WTC11 (cell line): ENCODE results near the gene ROBO1. TPM values are rescaled to one million over a fixed set of nuclear protein-coding genes. Genes with fewer than 3 reads are reported as not detected.

Source experiments
- ATAC-seq: fragments of 200-7000 bp; cut with Tn5 transposase; 2 replicates; pipeline ENCODE4 v1.10.0; 2021; ENCODE audit warnings: mild to moderate bottlenecking, moderate library complexity
- CTCF ChIA-PET: fragments of 300-600 bp; sonication (Branson Sonifier 250); formaldehyde crosslinking; loops from one replicate; lab custom pipeline; 2021; ENCODE audit warnings: antibody characterized with exemption; lab: Charles Lee
- POLR2A ChIA-PET: fragments of 350-600 bp; sonication (Branson Sonifier 250); formaldehyde crosslinking; loops from one replicate; lab custom pipeline; 2021; ENCODE audit warnings: antibody characterized with exemption; lab: Charles Lee
- DNase-seq: peaks from one replicate; pipeline ENCODE4 v3.0.0; 2021; ENCODE audit warnings: low spot score
- H3K27ac Mint-ChIP-seq: 2 replicates; pipeline ENCODE4 v1.8.0; 2021; ENCODE audit warnings: mixed read lengths
- H3K27me3 Mint-ChIP-seq: 2 replicates; pipeline ENCODE4 v1.8.0; 2021; ENCODE audit warnings: low read depth, mild to moderate bottlenecking, moderate library complexity, mixed read lengths
- H3K36me3 Mint-ChIP-seq: 2 replicates; pipeline ENCODE4 v1.8.0; 2021; ENCODE audit warnings: mixed read lengths
- H3K4me1 Mint-ChIP-seq: 2 replicates; pipeline ENCODE4 v1.8.0; 2022; ENCODE audit warnings: mixed read lengths
- H3K4me3 Mint-ChIP-seq: 2 replicates; pipeline ENCODE4 v1.8.0; 2021; ENCODE audit warnings: mild to moderate bottlenecking, moderate library complexity, mixed read lengths
- H3K9me3 Mint-ChIP-seq: 2 replicates; pipeline ENCODE4 v1.8.0; 2021; ENCODE audit warnings: mixed read lengths
- EMX1 ChIP-seq: fragments of 250-450 bp; sonication (Bioruptor Pico); IDR thresholded peaks from 2 replicates; pipeline ENCODE4 v1.8.0; 2021; ENCODE audit warnings: mild to moderate bottlenecking
- FOXJ3 ChIP-seq: sonication (generic); formaldehyde crosslinking; IDR thresholded peaks from 2 replicates; pipeline ENCODE4 v1.9.0; 2021; ENCODE audit warnings: missing genetic modification reagents, mild to moderate bottlenecking, borderline replicate concordance
- MYBL2 ChIP-seq: sonication (generic); formaldehyde crosslinking; IDR thresholded peaks from 2 replicates; pipeline ENCODE4 v1.8.1; 2023; ENCODE audit warnings: mild to moderate bottlenecking, moderate library complexity, missing genetic modification reagents
- NFE2L1 ChIP-seq: sonication (generic); formaldehyde crosslinking; IDR thresholded peaks from 2 replicates; pipeline ENCODE4 v1.8.1; 2023; ENCODE audit warnings: missing genetic modification reagents
- SOX15 ChIP-seq: fragments of 250-450 bp; sonication (Bioruptor Pico); IDR thresholded peaks from 2 replicates; pipeline ENCODE4 v1.9.0; 2021; ENCODE audit warnings: mild to moderate bottlenecking
- TEAD1 ChIP-seq: sonication (generic); formaldehyde crosslinking; IDR thresholded peaks from 2 replicates; pipeline ENCODE4 v1.8.0; 2022; ENCODE audit warnings: mild to moderate bottlenecking, missing genetic modification reagents
- ZNF396 ChIP-seq: fragments of 250-450 bp; sonication (Bioruptor Pico); IDR thresholded peaks from 2 replicates; pipeline ENCODE4 v1.8.0; 2021; ENCODE audit warnings: mild to moderate bottlenecking, moderate library complexity, borderline replicate concordance
- ZNF416 ChIP-seq: fragments of 250-450 bp; sonication (Bioruptor Pico); IDR thresholded peaks from 2 replicates; pipeline ENCODE4 v1.9.0; 2021; ENCODE audit warnings: mild to moderate bottlenecking, inconsistent platforms
- total RNA-seq: library from RNA; stranded (reverse); gene quantifications from 3 replicates; pipeline ENCODE4 v1.2.3, GENCODE V29; 2021
- TF ChIP-seq, protein P1 (sequence below): sonication (generic); formaldehyde crosslinking; IDR thresholded peaks from 2 replicates; pipeline ENCODE4 v1.8.0; 2022; ENCODE audit warnings: missing genetic modification reagents
- TF ChIP-seq, protein P2 (sequence below): fragments of 250-450 bp; sonication (Bioruptor Pico); conservative IDR thresholded peaks from 2 replicates; pipeline ENCODE4 v1.9.0; 2021; ENCODE audit warnings: mild to moderate bottlenecking
- TF ChIP-seq, protein P3 (sequence below): fragments of 250-450 bp; sonication (Bioruptor Pico); IDR thresholded peaks from 2 replicates; pipeline ENCODE4 v2.1.2; 2022; ENCODE audit warnings: mild to moderate bottlenecking, moderate library complexity
- TF ChIP-seq, protein P4 (sequence below): sonication (generic); formaldehyde crosslinking; IDR thresholded peaks from 2 replicates; pipeline ENCODE4 v1.8.0; 2023; ENCODE audit warnings: missing genetic modification reagents, mild to moderate bottlenecking, borderline replicate concordance
- TF ChIP-seq, protein P5 (sequence below): fragments of 250-450 bp; sonication (Bioruptor Pico); IDR thresholded peaks from 2 replicates; pipeline ENCODE4 v1.9.0; 2021; ENCODE audit warnings: moderate library complexity, mild to moderate bottlenecking, inconsistent platforms, borderline replicate concordance
- TF ChIP-seq, protein P6 (sequence below): sonication (generic); formaldehyde crosslinking; IDR thresholded peaks from 2 replicates; pipeline ENCODE4 v1.8.1; 2023; ENCODE audit warnings: mild to moderate bottlenecking, missing genetic modification reagents, borderline replicate concordance
- TF ChIP-seq, protein P7 (sequence below): sonication (generic); formaldehyde crosslinking; IDR thresholded peaks from 2 replicates; pipeline ENCODE4 v1.8.1; 2022; ENCODE audit warnings: low read depth, mild to moderate bottlenecking, moderate library complexity, missing genetic modification reagents, borderline replicate concordance

Gene ROBO1
- total RNA-seq, 1 experiment from 2014 or later: 90.9 TPM

DNA sequence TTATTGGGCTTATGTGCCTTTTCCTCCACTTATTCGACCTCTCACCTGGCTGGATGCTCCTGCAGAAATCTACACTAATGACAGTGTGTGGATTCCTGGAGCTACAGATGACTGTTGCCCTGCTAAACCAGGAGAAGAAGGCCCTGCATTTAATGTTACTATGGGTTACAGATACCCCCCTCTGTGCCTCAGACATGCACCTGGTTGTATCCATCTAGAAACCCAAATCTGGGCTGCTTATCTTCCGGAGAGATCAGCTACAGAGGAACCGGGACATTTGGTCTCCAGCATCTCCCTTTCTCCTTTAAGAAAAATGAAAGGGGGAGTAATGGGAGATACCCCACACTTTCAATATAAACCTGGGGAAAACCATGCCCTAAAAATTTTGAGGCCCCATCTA lies 710.0 kb downstream of the ROBO1 start (continued):
- no peak for TF ChIP-seq TEAD1 (CRISPR knock-in tag)
- TF ChIP-seq, protein P1, sequence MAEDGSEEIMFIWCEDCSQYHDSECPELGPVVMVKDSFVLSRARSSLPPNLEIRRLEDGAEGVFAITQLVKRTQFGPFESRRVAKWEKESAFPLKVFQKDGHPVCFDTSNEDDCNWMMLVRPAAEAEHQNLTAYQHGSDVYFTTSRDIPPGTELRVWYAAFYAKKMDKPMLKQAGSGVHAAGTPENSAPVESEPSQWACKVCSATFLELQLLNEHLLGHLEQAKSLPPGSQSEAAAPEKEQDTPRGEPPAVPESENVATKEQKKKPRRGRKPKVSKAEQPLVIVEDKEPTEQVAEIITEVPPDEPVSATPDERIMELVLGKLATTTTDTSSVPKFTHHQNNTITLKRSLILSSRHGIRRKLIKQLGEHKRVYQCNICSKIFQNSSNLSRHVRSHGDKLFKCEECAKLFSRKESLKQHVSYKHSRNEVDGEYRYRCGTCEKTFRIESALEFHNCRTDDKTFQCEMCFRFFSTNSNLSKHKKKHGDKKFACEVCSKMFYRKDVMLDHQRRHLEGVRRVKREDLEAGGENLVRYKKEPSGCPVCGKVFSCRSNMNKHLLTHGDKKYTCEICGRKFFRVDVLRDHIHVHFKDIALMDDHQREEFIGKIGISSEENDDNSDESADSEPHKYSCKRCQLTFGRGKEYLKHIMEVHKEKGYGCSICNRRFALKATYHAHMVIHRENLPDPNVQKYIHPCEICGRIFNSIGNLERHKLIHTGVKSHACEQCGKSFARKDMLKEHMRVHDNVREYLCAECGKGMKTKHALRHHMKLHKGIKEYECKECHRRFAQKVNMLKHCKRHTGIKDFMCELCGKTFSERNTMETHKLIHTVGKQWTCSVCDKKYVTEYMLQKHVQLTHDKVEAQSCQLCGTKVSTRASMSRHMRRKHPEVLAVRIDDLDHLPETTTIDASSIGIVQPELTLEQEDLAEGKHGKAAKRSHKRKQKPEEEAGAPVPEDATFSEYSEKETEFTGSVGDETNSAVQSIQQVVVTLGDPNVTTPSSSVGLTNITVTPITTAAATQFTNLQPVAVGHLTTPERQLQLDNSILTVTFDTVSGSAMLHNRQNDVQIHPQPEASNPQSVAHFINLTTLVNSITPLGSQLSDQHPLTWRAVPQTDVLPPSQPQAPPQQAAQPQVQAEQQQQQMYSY (CRISPR knock-in tag): no peak
- TF ChIP-seq, protein P2, sequence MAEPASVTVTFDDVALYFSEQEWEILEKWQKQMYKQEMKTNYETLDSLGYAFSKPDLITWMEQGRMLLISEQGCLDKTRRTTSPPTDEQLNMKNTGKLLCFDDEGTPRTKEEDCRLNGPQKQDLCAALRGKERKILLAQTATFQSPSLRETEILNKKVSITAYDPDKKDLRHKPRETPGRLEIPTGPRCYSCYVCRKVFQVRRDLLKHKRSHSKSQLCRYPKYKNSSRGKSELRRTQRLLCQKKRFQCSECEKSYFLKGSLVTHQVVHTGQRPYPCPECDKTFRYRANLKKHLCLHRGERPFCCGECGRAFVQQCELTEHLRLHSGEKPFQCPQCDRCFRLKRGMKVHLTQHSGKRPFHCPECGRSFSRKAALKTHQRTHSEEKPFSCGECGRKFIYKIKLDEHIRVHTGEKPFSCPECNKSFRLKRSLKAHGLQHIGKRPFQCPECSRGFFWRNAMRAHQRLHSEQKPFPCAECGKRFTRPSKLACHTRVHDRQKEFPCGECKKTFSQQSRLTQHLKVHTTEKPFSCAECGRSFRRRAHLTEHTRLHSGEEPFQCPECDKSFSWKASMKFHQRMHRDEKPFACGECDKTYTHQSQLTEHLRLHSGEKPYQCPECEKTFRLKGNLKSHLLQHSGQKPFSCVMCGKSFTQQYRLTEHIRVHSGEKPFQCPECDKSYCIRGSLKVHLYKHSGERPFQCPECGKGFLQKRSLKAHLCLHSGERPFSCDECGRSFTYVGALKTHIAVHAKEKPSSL (CRISPR knock-in tag): no peak

DNA sequence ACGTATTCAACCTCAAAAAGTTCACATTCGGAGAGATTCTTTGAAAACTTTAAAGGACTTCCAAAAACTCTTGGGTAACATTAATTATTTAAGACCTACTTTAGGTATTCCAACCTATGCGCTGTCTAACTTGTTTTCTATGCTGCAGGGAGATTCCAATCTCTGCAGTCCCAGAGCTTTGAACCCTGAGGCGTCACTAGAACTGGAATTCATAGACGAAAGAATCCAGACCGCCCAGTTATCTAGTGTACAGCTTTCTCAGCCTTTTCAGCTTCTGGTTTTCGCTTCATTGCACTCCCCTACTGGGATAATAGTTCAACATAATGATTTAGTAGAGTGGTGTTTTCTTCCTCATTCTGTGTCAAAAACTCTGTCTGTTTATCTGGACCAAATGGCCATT lies 711.3 kb downstream of the ROBO1 start:
- ChIA-PET POLR2A (no interaction called here), CTCF (no interaction called here)
- Mint-ChIP-seq H3K9me3 (peaks cover 92% of the 10 kb centered on the region), H3K27me3 (no peaks in the 10 kb centered on the region), H3K4me3 (no peak overlapping the region), H3K36me3 (peaks cover 65% of the 10 kb centered on the region), H3K4me1 (no peaks in the 10 kb centered on the region), H3K27ac (no peak overlapping the region)
- no peak for DNase-seq
- TF ChIP-seq ZNF416 (CRISPR knock-in tag) (no peak), SOX15 (CRISPR knock-in tag) (no peak)
- TF ChIP-seq, protein P3, sequence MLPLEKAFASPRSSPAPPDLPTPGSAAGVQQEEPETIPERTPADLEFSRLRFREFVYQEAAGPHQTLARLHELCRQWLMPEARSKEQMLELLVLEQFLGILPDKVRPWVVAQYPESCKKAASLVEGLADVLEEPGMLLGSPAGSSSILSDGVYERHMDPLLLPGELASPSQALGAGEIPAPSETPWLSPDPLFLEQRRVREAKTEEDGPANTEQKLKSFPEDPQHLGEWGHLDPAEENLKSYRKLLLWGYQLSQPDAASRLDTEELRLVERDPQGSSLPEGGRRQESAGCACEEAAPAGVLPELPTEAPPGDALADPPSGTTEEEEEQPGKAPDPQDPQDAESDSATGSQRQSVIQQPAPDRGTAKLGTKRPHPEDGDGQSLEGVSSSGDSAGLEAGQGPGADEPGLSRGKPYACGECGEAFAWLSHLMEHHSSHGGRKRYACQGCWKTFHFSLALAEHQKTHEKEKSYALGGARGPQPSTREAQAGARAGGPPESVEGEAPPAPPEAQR (CRISPR knock-in tag): no peak
- TF ChIP-seq, protein P4, sequence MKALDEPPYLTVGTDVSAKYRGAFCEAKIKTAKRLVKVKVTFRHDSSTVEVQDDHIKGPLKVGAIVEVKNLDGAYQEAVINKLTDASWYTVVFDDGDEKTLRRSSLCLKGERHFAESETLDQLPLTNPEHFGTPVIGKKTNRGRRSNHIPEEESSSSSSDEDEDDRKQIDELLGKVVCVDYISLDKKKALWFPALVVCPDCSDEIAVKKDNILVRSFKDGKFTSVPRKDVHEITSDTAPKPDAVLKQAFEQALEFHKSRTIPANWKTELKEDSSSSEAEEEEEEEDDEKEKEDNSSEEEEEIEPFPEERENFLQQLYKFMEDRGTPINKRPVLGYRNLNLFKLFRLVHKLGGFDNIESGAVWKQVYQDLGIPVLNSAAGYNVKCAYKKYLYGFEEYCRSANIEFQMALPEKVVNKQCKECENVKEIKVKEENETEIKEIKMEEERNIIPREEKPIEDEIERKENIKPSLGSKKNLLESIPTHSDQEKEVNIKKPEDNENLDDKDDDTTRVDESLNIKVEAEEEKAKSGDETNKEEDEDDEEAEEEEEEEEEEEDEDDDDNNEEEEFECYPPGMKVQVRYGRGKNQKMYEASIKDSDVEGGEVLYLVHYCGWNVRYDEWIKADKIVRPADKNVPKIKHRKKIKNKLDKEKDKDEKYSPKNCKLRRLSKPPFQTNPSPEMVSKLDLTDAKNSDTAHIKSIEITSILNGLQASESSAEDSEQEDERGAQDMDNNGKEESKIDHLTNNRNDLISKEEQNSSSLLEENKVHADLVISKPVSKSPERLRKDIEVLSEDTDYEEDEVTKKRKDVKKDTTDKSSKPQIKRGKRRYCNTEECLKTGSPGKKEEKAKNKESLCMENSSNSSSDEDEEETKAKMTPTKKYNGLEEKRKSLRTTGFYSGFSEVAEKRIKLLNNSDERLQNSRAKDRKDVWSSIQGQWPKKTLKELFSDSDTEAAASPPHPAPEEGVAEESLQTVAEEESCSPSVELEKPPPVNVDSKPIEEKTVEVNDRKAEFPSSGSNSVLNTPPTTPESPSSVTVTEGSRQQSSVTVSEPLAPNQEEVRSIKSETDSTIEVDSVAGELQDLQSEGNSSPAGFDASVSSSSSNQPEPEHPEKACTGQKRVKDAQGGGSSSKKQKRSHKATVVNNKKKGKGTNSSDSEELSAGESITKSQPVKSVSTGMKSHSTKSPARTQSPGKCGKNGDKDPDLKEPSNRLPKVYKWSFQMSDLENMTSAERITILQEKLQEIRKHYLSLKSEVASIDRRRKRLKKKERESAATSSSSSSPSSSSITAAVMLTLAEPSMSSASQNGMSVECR (CRISPR knock-in tag): no peak
- TF ChIP-seq, protein P5, sequence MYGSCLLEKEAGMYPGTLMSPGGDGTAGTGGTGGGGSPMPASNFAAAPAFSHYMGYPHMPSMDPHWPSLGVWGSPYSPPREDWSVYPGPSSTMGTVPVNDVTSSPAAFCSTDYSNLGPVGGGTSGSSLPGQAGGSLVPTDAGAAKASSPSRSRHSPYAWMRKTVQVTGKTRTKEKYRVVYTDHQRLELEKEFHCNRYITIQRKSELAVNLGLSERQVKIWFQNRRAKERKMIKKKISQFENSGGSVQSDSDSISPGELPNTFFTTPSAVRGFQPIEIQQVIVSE: no peak
- no peak for ATAC-seq

DNA sequence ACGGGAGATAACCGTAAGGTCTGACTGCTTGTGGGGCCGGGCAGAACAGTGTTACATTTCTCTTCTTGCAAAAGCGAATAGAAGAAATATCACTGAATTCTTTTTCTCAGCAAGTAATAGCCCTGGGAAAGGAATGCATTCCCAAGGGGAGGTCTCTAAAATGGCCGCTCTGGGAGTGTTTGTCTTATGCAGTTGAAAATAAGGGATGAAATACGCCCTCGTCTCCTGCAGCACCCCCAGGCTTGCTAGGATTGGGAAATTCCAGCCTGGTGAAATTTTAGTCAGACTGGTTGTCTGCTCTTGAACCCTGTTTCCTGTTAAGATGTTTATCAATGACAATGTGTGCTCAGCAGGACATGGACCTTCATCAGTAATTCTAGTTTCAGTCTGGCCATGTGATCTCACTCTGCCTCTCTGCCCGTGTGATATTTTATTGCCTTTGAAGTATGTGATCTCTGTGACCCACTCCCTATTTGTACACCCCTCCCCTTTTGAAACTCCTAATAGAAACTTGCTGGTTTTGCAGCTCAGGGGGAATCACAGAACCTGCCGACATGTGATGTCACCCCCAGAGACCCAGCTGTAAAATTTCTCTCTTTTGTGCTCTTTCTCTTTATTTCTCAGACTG lies 715.6 kb downstream of the ROBO1 start:
- DNase-seq (peak; percentile 45), ATAC-seq (no peak)
- H3K36me3 Mint-ChIP-seq: peaks cover 62% of the 10 kb centered on the region
- no peak overlapping the region for H3K27ac Mint-ChIP-seq
- POLR2A ChIA-PET: no interaction called here
- H3K4me1 Mint-ChIP-seq: no peaks in the 10 kb centered on the region
- H3K9me3 Mint-ChIP-seq: peaks cover 91% of the 10 kb centered on the region
- CTCF ChIA-PET: no interaction called here
- H3K4me3 Mint-ChIP-seq: no peak overlapping the region
- no peaks in the 10 kb centered on the region for H3K27me3 Mint-ChIP-seq
- no peak for TF ChIP-seq MYBL2
- no peak for TF ChIP-seq ZNF396 (CRISPR knock-in tag)
- TF ChIP-seq, protein P6, sequence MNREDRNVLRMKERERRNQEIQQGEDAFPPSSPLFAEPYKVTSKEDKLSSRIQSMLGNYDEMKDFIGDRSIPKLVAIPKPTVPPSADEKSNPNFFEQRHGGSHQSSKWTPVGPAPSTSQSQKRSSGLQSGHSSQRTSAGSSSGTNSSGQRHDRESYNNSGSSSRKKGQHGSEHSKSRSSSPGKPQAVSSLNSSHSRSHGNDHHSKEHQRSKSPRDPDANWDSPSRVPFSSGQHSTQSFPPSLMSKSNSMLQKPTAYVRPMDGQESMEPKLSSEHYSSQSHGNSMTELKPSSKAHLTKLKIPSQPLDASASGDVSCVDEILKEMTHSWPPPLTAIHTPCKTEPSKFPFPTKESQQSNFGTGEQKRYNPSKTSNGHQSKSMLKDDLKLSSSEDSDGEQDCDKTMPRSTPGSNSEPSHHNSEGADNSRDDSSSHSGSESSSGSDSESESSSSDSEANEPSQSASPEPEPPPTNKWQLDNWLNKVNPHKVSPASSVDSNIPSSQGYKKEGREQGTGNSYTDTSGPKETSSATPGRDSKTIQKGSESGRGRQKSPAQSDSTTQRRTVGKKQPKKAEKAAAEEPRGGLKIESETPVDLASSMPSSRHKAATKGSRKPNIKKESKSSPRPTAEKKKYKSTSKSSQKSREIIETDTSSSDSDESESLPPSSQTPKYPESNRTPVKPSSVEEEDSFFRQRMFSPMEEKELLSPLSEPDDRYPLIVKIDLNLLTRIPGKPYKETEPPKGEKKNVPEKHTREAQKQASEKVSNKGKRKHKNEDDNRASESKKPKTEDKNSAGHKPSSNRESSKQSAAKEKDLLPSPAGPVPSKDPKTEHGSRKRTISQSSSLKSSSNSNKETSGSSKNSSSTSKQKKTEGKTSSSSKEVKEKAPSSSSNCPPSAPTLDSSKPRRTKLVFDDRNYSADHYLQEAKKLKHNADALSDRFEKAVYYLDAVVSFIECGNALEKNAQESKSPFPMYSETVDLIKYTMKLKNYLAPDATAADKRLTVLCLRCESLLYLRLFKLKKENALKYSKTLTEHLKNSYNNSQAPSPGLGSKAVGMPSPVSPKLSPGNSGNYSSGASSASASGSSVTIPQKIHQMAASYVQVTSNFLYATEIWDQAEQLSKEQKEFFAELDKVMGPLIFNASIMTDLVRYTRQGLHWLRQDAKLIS (CRISPR knock-in tag): no peak
- TF ChIP-seq EMX1 (CRISPR knock-in tag): no peak
- TF ChIP-seq NFE2L1 (CRISPR knock-in tag): no peak
- TF ChIP-seq, protein P7, sequence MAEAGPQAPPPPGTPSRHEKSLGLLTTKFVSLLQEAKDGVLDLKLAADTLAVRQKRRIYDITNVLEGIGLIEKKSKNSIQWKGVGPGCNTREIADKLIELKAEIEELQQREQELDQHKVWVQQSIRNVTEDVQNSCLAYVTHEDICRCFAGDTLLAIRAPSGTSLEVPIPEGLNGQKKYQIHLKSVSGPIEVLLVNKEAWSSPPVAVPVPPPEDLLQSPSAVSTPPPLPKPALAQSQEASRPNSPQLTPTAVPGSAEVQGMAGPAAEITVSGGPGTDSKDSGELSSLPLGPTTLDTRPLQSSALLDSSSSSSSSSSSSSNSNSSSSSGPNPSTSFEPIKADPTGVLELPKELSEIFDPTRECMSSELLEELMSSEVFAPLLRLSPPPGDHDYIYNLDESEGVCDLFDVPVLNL: no peak
- TF ChIP-seq FOXJ3 (CRISPR knock-in tag): no peak
